Measurements from ENCODE around the gene GTF2IRD1. TPM values are rescaled to one million over a fixed set of nuclear protein-coding genes. Genes with fewer than 3 reads are reported as not detected.
"Not testable (repeated sequence)": the region's sequence is repeated elsewhere in the genome, so short reads cannot be mapped to it uniquely, and the experiment has no call there.

Gene GTF2IRD1
- total RNA-seq, 1 experiment from 2014 or later, result 16.9 TPM

DNA sequence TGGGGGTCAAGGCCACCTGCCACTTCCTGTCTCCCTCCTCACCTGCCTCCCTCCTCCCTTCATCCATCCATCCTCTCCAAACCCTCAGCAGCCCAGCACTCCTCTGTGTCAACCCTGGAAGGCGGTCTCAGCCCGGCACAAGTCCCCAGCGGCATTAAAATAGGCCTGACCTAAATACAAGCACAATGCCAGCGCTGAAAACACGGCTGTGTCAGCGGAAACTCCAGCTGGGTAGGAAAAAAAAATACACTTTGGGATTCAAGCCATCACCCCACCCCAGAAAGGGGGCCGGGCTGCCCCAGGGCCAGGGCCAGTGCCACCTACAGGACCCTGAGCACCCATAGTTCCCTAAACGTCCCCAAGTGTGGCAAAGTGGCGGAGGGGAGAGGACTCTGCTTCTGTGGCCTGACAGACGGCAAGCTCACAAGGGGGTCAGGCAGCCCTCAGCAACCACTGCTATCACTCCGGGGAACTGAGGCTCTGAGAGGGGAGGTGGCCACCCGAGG, 22.7 kb upstream of the GTF2IRD1 start:
- DNase-seq (ENCODE audit: low read depth), result no peak

DNA sequence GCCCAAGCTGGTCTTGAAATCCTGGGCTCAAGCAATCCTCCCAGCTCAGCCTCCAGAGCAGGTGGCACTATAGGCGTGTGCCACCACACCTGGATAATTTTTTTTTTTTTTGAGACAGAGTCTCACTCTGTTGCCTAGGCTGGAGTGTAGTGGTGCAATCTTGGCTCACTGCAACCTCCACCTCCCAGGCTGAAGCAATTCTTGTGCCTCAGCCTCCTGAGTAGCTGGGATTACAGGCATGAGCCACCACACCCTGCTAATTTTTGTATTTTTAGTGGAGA, 16.5 kb upstream of the GTF2IRD1 start:
- not testable (repeated sequence) for DNase-seq (ENCODE audit: low read depth)

GRCh38 chr7:74438327-74438726, 15.4 kb upstream of the GTF2IRD1 start:
- no peak for DNase-seq (ENCODE audit: low read depth)

DNA sequence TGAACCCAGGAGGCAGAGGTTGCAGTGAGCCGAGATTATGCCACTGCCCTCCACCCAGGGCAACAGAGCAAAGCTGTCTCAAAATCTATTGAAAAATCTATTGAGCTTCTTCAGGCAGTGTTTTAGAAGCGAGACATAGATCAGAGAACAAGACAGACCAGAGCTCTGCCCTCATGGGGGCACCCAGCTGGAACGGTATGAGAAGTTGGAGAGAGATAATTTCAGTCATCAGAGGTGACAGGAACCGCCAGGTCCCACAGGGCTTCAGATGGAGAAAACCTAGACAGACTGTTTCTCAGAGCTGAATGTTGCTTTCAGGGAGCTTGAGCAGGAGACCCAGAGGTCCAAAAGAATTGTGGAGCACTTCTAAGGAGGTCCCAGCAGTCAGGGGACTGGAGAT, 14.2 kb upstream of the GTF2IRD1 start:
- no peak for DNase-seq (ENCODE audit: low read depth)

GRCh38 chr7:74440143-74440542, 13.6 kb upstream of the GTF2IRD1 start:
- not testable (repeated sequence) for DNase-seq (ENCODE audit: low read depth)

DNA sequence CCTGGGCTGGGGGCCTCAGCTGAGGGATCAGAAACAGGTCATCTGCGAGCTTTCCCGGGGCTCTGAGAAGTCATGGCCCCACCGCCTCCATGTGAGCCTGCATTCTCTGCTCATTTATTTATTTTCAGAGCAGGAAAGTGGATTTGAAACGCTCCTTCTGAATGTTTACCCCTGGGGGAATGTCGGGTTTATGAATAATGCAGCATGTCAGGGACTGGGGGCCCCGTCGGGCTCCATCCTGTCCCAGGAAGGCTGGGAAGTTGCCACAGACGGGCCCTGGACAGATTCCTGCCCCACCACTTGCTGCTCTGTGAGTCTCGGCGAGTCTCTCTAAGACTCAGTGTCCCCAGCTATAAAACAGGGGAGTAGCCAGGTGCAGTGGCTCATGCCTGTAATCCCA, 11.9 kb upstream of the GTF2IRD1 start:
- peak; percentile 84 for DNase-seq (ENCODE audit: low read depth)

GRCh38 chr7:74443543-74444247, 10.0 kb upstream of the GTF2IRD1 start:
- no peak for DNase-seq (ENCODE audit: low read depth)

DNA sequence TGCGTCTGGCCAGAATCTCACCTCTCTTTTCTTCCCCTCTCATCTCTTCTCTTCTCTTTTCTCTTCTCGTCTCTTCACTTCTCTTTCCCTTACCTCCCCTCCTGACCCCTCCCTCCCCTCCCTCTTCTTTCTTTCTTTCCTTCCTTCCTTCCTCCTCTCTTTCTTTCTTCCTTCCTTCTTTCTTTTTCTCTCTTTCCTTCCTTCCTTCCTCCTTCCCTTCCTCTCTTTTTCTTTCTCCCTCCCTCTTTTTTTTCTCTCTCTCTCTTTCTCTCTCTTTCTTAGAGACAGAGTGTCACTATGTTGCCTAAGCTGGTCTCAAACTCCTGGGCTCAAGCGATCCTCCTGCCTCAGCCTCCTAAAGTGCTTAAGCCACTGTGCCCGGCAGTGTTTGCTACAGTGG, 4.6 kb upstream of the GTF2IRD1 start:
- DNase-seq (ENCODE audit: low read depth), result no peak

GRCh38 chr7:74449809-74450397, 3.8 kb upstream of the GTF2IRD1 start:
- peak; percentile 55 for DNase-seq (ENCODE audit: low read depth)

DNA sequence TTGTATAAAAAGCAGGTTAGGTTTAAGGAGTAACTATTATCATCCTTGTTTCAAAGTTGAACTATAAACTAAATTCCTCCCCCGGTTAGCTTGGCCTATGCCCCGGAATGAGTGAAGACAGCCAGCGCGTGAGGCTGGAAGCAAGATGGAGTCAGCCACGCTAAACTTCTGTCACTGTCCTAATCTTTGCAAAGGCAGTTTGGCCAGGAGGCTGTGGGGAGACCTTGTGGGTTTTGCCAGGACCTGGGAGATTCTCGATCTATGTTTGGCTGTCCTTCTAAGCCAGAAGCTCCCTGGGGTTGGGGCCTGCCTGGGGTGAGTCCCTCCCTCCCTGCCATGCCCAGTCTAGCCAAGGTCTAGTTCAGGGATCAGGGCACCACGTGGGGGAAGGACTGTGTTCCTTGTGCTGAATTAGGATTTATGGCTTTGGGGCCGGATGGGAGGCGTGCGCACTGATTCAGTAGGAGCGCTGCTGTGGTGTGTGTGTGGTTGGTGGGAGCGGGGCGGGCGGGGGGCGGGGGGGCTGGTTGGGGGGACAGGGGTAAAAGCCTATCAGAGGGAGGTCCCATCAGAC, 871 bp upstream of the GTF2IRD1 start:
- DNase-seq (ENCODE audit: low read depth), result peak; percentile 87

DNA sequence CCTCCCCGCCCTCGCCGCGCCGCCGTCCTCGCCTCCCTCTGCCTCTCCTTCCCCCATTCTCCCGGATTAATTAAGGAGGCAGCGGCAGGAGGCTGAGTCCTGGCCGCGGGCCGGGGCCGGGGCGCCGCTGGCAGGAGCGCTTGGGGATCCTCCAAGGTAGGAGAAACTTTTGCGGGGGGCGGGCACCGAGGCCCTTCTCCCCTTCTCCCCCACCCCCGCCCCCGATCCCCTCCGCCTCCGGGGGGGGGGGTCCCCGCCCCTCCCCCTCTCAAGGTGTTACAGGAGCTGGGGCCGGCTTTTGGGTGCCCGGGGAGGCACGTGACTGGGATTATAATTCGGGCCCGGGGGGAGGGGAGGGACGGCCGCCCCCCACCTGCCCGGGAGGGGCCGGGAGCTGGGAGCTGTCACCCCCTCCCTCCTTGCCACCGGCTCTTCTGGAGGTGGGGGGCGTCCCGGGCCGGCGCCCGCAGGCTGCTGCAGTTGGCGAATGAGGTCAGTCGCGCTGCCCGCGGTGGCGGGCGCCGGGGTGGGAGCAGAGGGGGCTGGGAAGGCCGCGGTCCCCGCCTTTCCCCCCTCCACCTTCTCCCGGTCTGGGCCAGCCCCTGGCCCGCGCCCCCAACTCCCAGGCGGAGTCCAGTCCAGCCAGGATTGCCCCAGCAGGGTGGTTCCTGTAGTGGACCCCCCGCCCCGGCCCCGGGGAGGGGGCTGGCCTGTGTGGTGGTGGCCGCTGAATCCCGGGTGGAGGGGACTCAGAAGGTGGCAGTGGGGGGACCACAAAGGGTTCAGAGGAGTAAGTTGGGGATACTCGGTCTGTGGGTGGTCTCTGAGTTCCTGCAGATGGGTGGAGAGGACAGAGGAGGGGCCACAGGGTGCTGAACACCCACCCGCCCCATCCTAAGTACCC, 567 bp downstream of the GTF2IRD1 start:
- no peak for DNase-seq (ENCODE audit: low read depth)

- DNase-seq (ENCODE audit: low read depth), result no peak
These were observed 1.2 kb downstream of the GTF2IRD1 start for GRCh38 chr7:74454925-74455288.

GRCh38 chr7:74455291-74455804, 1.6 kb downstream of the GTF2IRD1 start:
- DNase-seq (ENCODE audit: low read depth), result peak; percentile 37

GRCh38 chr7:74455928-74456327, 2.2 kb downstream of the GTF2IRD1 start:
- no peak for DNase-seq (ENCODE audit: low read depth)

DNA sequence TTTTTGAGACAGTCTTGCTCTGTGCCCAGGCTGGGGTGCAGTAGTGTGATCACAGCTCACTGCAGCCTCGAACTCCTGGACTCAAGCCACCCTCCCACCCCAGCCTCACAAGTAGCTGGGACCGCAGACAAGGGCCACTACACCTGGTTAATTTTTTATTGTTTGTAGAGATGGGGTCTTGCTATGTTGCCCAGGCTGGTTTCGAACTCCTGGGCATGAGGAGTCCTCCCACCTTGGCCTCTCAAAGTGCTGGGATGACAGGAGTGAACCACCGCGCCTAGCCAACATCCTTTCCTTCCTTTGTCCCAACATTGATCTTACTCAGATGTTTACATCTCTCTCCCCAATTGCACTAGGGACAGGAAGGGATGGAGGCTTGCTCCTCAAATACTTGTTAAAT, 3.3 kb downstream of the GTF2IRD1 start:
- DNase-seq (ENCODE audit: low read depth), result no peak

DNA sequence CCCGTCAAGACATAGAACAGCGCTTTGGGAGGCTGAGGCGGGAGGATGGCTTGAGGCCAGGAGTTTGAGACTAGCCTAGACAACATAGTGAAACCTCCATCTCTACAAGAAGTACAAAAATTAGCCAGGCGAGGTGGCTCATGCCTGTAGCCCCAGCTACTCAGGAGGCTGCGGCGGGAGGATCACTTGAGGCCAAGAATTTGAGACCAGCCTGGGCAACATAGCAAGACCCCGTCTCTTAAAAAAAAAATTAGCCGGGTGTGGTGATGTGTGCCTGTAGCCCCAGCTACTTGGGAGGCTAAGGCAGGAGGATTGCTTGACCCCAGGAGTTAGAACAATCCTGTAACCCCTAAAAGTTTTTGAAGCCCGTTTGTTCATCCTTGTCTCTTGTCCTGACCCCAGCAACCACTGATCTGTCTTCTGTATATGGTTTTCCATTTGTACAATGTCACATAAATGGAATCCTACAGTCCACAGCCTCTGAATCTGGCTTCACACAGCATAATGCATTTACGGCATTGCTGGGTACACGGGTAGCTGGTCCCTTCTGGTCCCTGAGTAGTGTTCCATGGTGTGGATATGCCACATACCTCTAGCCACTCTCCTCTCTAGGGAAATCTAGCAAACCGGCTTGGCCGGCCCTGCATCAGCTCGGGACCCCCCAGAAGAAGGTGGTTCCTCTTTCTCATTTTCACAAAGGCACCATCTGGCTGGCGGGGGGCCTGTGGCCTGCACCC, 8.4 kb downstream of the GTF2IRD1 start:
- no peak for DNase-seq (ENCODE audit: low read depth)

- no peak for DNase-seq (ENCODE audit: low read depth)
These were observed 9.0 kb downstream of the GTF2IRD1 start for GRCh38 chr7:74462707-74463100.

- no peak for DNase-seq (ENCODE audit: low read depth)
These were observed 11.5 kb downstream of the GTF2IRD1 start for GRCh38 chr7:74464931-74465886.

GRCh38 chr7:74466196-74466813, 12.6 kb downstream of the GTF2IRD1 start:
- DNase-seq (ENCODE audit: low read depth), result no peak

- no peak for DNase-seq (ENCODE audit: low read depth)
These were observed 14.2 kb downstream of the GTF2IRD1 start for GRCh38 chr7:74467876-74468275.

Measured in M059J (cell line).